Measurements from ENCODE around the gene CLDN3. TPM values are rescaled to one million over a fixed set of nuclear protein-coding genes. Genes with fewer than 3 reads are reported as not detected.

Gene CLDN3
- total and polyA plus RNA-seq, 2 of the 4 experiments (the other 2 are of a cell fraction) = 0.12 to 0.18 TPM

DNA sequence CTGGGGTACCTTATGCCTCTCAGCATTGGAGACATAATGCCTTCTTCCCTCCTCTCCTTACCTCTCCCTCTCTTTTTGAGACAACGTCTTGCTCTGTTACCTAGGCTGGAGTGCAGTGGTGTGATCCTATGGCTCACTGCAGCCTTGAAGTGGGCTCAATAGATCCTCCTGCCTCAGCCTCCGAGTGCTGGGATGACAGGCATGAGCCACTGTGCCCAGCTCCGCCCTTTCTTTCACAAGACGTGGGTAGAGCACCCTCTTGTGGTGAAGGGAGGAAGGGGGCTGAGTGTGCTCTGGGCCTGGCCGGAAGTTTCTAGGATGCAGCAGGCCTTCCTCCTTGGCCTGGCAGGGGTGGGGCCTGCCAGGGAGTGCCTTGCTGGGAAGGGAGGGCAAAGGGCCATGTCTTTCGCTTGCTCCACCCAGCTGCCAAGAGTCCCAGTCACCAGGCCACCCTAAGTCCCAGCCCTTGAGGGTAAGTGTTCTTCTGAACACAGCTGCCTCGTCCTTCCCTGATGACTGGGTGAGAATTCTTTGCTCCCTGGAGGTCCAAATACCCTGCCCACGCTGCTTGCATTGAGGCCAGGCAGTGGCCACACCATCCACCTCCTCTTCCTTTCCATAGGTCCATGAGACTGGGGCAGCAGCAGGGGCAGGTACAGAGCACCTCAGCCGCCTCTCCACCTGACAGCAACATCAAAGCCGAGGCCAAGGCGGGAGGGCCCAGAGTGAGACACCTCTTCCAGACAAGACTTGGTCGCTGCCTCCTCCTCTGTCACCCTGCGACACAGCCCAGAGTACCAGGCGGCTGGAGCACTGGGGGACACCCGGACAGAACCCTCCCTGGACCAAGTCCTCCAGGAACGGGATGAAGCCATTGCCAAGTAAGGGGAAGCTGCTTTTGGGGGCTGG, 35.2 kb downstream of the CLDN3 start:
- H3K4ac ChIP-seq (ENCODE audit: low read depth, low read length) = peak overlapping the region; percentile 73
- peaks cover 5 to 27% of the 10 kb centered on the region in 2 experiments; a peak in 3 of 4 replicates for H3K79me1 ChIP-seq (ENCODE audit: low read depth in 1 of 2, low read length in 2 of 2)
- DNase-seq (peak; percentile 72), ATAC-seq (ENCODE audit: low read depth) (peak; percentile 33)
- H4K5ac ChIP-seq (ENCODE audit: low read depth, low read length) = peak overlapping the region; percentile 31; the same call in 1 of the 2 replicates
- WGBS, 2 experiments (ENCODE audit: extremely low coverage in 2 of 2, insufficient read length in 1 of 2) = no CpG with 5 or more reads among the region's 16 CpGs
- peak overlapping the region; percentile 44; the same call in 1 of the 2 replicates for H4K91ac ChIP-seq (ENCODE audit: insufficient read depth, low read depth, low read length)
- dilution Hi-C loops (cut with HindIII; ENCODE audit: low sequenced_read_pairs, unreplicated experiment) (no loop called here), in situ Hi-C loops (cut with MboI; ENCODE audit: low sequenced_read_pairs) (loop anchor here (5.0 kb wide), 1 partner anchor 128 kb away; no protein-coding TSS in a partner anchor), intact Hi-C loops (cut with micrococcal nuclease) (loop anchor here (5.0 kb wide), 1 partner anchor 117 kb away; no protein-coding TSS in a partner anchor)
- H4K8ac ChIP-seq (ENCODE audit: low read depth in 2 of 2, low read length in 2 of 2) = peak overlapping the region; percentile 18 to 82; a peak in 3 of 4 replicates
- H4K20me1 ChIP-seq (ENCODE audit: insufficient read depth, low read length) = peaks cover 3% of the 10 kb centered on the region; the same call in 1 of the 2 replicates
- peak overlapping the region; percentile 88 for H2AFZ ChIP-seq (replicated peaks; ENCODE audit: low read length, poor library complexity)
- H3K56ac ChIP-seq (ENCODE audit: extremely low read depth, insufficient read depth, low read length) = no peak overlapping the region
- H3K4me2 ChIP-seq (ENCODE audit: low read depth, low read length) = no peak overlapping the region
- H2BK120ac ChIP-seq (ENCODE audit: low read depth, low read length) = no peak overlapping the region
- peak overlapping the region; percentile 40 for H2BK5ac ChIP-seq (ENCODE audit: low read depth, low read length, poor library complexity, severe bottlenecking)
- H3K9me3 ChIP-seq (ENCODE audit: control insufficient read depth, insufficient read depth, low read length) = no peaks in the 10 kb centered on the region
- no peak overlapping the region for H2BK20ac ChIP-seq (ENCODE audit: low read depth, low read length)
- 0 out of 2 replicates have a peak, but pooled peaks cover 6% of the 10 kb centered on the region for H3K36me3 ChIP-seq (ENCODE audit: control insufficient read depth, insufficient read depth, low read length)
- H2BK15ac ChIP-seq (ENCODE audit: low read depth, low read length) = no peak overlapping the region
- POLR2A ChIA-PET (ENCODE audit: unreplicated experiment) = interaction anchor here (0.6 kb wide), 1 partner anchor 128 kb away, joined by 4 read pairs; no protein-coding TSS in a partner anchor
- H3K4me3 ChIP-seq (ENCODE audit: insufficient read depth, low read depth, low read length) = no peak overlapping the region
- no TSS peak for BruUV-seq (replicated peaks)
- no peak overlapping the region for H3K9ac ChIP-seq (ENCODE audit: low read depth, low read length)
- peak overlapping the region; percentile 83 for H2AK5ac ChIP-seq (ENCODE audit: low read depth, low read length)
- peaks cover 7% of the 10 kb centered on the region for H3K4me1 ChIP-seq (ENCODE audit: control insufficient read depth, insufficient read depth, low read length)
- H3K14ac ChIP-seq (replicated peaks; ENCODE audit: low read depth, low read length) = no peak overlapping the region
- TF ChIP-seq SMC3 (IDR thresholded peaks at IDR 0.05; ENCODE audit: low read depth, low read length) (peak; percentile 65), MXI1 (IDR thresholded peaks at IDR 0.05; ENCODE audit: borderline replicate concordance, low read depth, low read length) (no peak), MAZ (IDR thresholded peaks at IDR 0.05; ENCODE audit: borderline replicate concordance, low read depth, low read length) (peak; percentile 54), BHLHE40 (IDR thresholded peaks at IDR 0.05; ENCODE audit: low read depth, low read length) (no peak), CEBPB (IDR thresholded peaks at IDR 0.05; ENCODE audit: low read depth, low read length) (peak; percentile 78), RAD21 (IDR thresholded peaks at IDR 0.05; ENCODE audit: low read length) (peak; percentile 82), NFE2L2 (IDR thresholded peaks at IDR 0.05; ENCODE audit: low read depth, low read length) (no peak), POLR2A (IDR thresholded peaks at IDR 0.05; ENCODE audit: low read depth, low read length) (no peak; the same call in 1 of the 2 replicates)
- TF ChIP-seq, protein P1, sequence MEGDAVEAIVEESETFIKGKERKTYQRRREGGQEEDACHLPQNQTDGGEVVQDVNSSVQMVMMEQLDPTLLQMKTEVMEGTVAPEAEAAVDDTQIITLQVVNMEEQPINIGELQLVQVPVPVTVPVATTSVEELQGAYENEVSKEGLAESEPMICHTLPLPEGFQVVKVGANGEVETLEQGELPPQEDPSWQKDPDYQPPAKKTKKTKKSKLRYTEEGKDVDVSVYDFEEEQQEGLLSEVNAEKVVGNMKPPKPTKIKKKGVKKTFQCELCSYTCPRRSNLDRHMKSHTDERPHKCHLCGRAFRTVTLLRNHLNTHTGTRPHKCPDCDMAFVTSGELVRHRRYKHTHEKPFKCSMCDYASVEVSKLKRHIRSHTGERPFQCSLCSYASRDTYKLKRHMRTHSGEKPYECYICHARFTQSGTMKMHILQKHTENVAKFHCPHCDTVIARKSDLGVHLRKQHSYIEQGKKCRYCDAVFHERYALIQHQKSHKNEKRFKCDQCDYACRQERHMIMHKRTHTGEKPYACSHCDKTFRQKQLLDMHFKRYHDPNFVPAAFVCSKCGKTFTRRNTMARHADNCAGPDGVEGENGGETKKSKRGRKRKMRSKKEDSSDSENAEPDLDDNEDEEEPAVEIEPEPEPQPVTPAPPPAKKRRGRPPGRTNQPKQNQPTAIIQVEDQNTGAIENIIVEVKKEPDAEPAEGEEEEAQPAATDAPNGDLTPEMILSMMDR (conservative IDR thresholded peaks at IDR 0.05; ENCODE audit: low read depth, low read length) = peak; percentile 74
- H3K27ac ChIP-seq (ENCODE audit: insufficient read depth, low read length) = no peak overlapping the region; the same call in 1 of the 2 replicates
- no peak overlapping the region for H3K23ac ChIP-seq (ENCODE audit: low read depth, low read length)
- CTCF ChIA-PET = interaction anchor here (0.6 kb wide), 2 partner anchors 50 to 223 kb away, joined by 3 to 5 read pairs; no protein-coding TSS in a partner anchor
- no peak overlapping the region for H3K18ac ChIP-seq (ENCODE audit: low read depth, low read length)
- no peaks in the 10 kb centered on the region for H3K27me3 ChIP-seq (ENCODE audit: control insufficient read depth, insufficient read depth, low read length)
- peak overlapping the region; percentile 78 for H2AK9ac ChIP-seq (replicated peaks; ENCODE audit: low read depth, low read length, poor library complexity)
- peaks cover 8% of the 10 kb centered on the region for H3K9me1 ChIP-seq (ENCODE audit: insufficient read depth, low read length)
